Measurements from ENCODE around the gene ATP5F1C. TPM values are rescaled to one million over a fixed set of nuclear protein-coding genes. Genes with fewer than 3 reads are reported as not detected.

ATP5F1C gene
- total and polyA plus RNA-seq, 2 experiments from 2014 or later = 332 to 537 TPM

GRCh38 chr10:7818295-7819120 lies 30.5 kb downstream of the ATP5F1C start, which contains the start of gene TAF3:
TSS of gene TAF3 (plus strand) at chr10:7818505. CDS start at chr10:7818710, 205 bp downstream.
- Histone ChIP-seq H3F3A (replicated peaks; ENCODE audit: low read depth) (no peaks in the 10 kb centered on the region), H3K4me1 (ENCODE audit: insufficient read depth) (peaks cover 14% of the 10 kb centered on the region; the same call in 1 of the 2 replicates), H2AFZ (peak within 1 kb of the TSS; percentile 91), H3K4me3 (peak within 1 kb of the TSS; percentile 76), H4K20me1 (replicated peaks; ENCODE audit: insufficient read depth) (peaks cover 17% of the 10 kb centered on the region), H3K9me2 (ENCODE audit: insufficient read depth) (no peaks in the 10 kb centered on the region), H3K27ac (ENCODE audit: low read depth) (peak within 1 kb of the TSS; percentile 53; the same call in 1 of the 2 replicates), H3K4me2 (peak within 1 kb of the TSS; percentile 97), H3K36me3 (ENCODE audit: insufficient read depth) (no peaks in the 10 kb centered on the region), H3K27me3 (ENCODE audit: insufficient read depth) (no peaks in the 10 kb centered on the region), H3K79me2 (replicated peaks; ENCODE audit: insufficient read depth) (peaks cover 49% of the 10 kb centered on the region)
- Mint-ChIP-seq H3K27me3 (ENCODE audit: insufficient read depth, low read depth, poor library complexity) (peaks cover 12% of the 10 kb centered on the region), H3K36me3 (ENCODE audit: low read depth) (peaks cover 4% of the 10 kb centered on the region; the same call in 1 of the 3 replicates), H3K4me1 (peaks cover 16% of the 10 kb centered on the region), H3K9me3 (no peaks in the 10 kb centered on the region), H3K4me3 (peak within 1 kb of the TSS; percentile 92), H3K27ac (peak within 1 kb of the TSS; percentile 96)
- DNase-seq (ENCODE audit: low spot score) (peak; percentile 99), ATAC-seq (peak; percentile 90)
- peak; percentile 50; the same call in 1 of the 2 replicates for TF ChIP-seq CREB1 (CRISPR knock-in tag; IDR thresholded peaks at IDR 0.05; ENCODE audit: low read depth)
- TF ChIP-seq ZNF331 (CRISPR knock-in tag; IDR thresholded peaks at IDR 0.05; ENCODE audit: low read depth) = no peak
- no peak for TF ChIP-seq STAT1 (IDR thresholded peaks at IDR 0.05; ENCODE audit: unreplicated experiment)
- peak; percentile 97 for TF ChIP-seq POLR2AphosphoS5 (IDR thresholded peaks at IDR 0.05; ENCODE audit: low read depth)
- no peak for TF ChIP-seq EZH2 (IDR thresholded peaks at IDR 0.05; ENCODE audit: low read depth, unreplicated experiment)
- TF ChIP-seq ETS1 (IDR thresholded peaks at IDR 0.05) = peak; percentile 94
- no peak for TF ChIP-seq ZNF114 (CRISPR knock-in tag; IDR thresholded peaks at IDR 0.05)
- no peak for TF ChIP-seq EZH2phosphoT487 (IDR thresholded peaks at IDR 0.05; ENCODE audit: unreplicated experiment)
- no peak for TF ChIP-seq CTCF (conservative IDR thresholded peaks at IDR 0.05; ENCODE audit: low read depth in 2 of 2)
- TF ChIP-seq JUNB (IDR thresholded peaks at IDR 0.05; ENCODE audit: unreplicated experiment) = no peak

GRCh38 chr10:7819121-7819460 lies 31.1 kb downstream of the ATP5F1C start:
- DNase-seq (ENCODE audit: low spot score) (peak; percentile 67), ATAC-seq (peak; percentile 54)
- Histone ChIP-seq H3K4me2 (peak overlapping the region; percentile 97), H4K20me1 (replicated peaks; ENCODE audit: insufficient read depth) (peaks cover 17% of the 10 kb centered on the region), H2AFZ (peak overlapping the region; percentile 91), H3K4me1 (ENCODE audit: insufficient read depth) (peaks cover 14% of the 10 kb centered on the region; the same call in 1 of the 2 replicates), H3K27me3 (ENCODE audit: insufficient read depth) (no peaks in the 10 kb centered on the region), H3K79me2 (replicated peaks; ENCODE audit: insufficient read depth) (peaks cover 49% of the 10 kb centered on the region), H3F3A (replicated peaks; ENCODE audit: low read depth) (no peaks in the 10 kb centered on the region), H3K9me2 (ENCODE audit: insufficient read depth) (no peaks in the 10 kb centered on the region), H3K36me3 (ENCODE audit: insufficient read depth) (no peaks in the 10 kb centered on the region), H3K4me3 (peak overlapping the region; percentile 76), H3K27ac (ENCODE audit: low read depth) (no peak overlapping the region)
- Mint-ChIP-seq H3K4me3 (peak overlapping the region; percentile 92), H3K36me3 (ENCODE audit: low read depth) (peaks cover 4% of the 10 kb centered on the region; the same call in 1 of the 3 replicates), H3K27ac (peak overlapping the region; percentile 14), H3K27me3 (ENCODE audit: insufficient read depth, low read depth, poor library complexity) (peaks cover 8% of the 10 kb centered on the region), H3K4me1 (peaks cover 15% of the 10 kb centered on the region), H3K9me3 (no peaks in the 10 kb centered on the region)
- TF ChIP-seq EZH2phosphoT487 (IDR thresholded peaks at IDR 0.05; ENCODE audit: unreplicated experiment) (no peak), CTCF (conservative IDR thresholded peaks at IDR 0.05; ENCODE audit: low read depth in 2 of 2) (peak; percentile 17 to 23; a peak in 2 of 4 replicates)

Data from GM23338 (cell line).